ENCODE results near the gene PRUNE2.

- no peak for TF ChIP-seq CTCF (IDR thresholded peaks at IDR 0.05; ENCODE audit: insufficient read depth, low read length)
- no peak for TF ChIP-seq REST (IDR thresholded peaks at IDR 0.05; ENCODE audit: insufficient replicate concordance, low read depth)
Observed at GRCh38 chr9:76591256-76591950, 314.5 kb downstream of the PRUNE2 start.

All from HL-60 (cell line).